Mesothelial cell of epicardium (in vitro differentiated cells): ENCODE results near the gene PCSK6. TPM values are rescaled to one million over a fixed set of nuclear protein-coding genes. Genes with fewer than 3 reads are reported as not detected.
A peak's percentile ranks its signal among the peaks of the same experiment; 100 is the strongest.

Source experiments
- DNase-seq, 2 experiments: peaks; one replicate each; pipeline ENCODE4 v3.0.0; 2021; ENCODE audit warnings: low spot score in 2 of 2; ENCODE audit not compliant: unreplicated experiment in 2 of 2
- H3K27ac Mint-ChIP-seq: 2 replicates; pipeline ENCODE4 v1.8.0; 2021; ENCODE audit warnings: mixed read lengths
- H3K27me3 Mint-ChIP-seq: 2 replicates; pipeline ENCODE4 v1.8.0; 2021; ENCODE audit warnings: low read depth, mixed read lengths
- H3K36me3 Mint-ChIP-seq: 2 replicates; pipeline ENCODE4 v1.8.0; 2021; ENCODE audit warnings: mixed read lengths
- H3K4me1 Mint-ChIP-seq: 2 replicates; pipeline ENCODE4 v1.8.0; 2021; ENCODE audit warnings: mixed read lengths
- H3K4me3 Mint-ChIP-seq: 2 replicates; pipeline ENCODE4 v1.8.0; 2021; ENCODE audit warnings: mild to moderate bottlenecking, moderate library complexity, mixed read lengths
- H3K9me3 Mint-ChIP-seq: 2 replicates; pipeline ENCODE4 v1.8.0; 2021; ENCODE audit warnings: mixed read lengths
- total RNA-seq: library from RNA; stranded (reverse); gene quantifications from 3 replicates; pipeline ENCODE4 v1.2.1, GENCODE V29; 2021
- TF ChIP-seq, protein P1 (sequence below): fragments of 200-600 bp; sonication (generic); IDR thresholded peaks from one replicate; pipeline ENCODE4 v1.5.0; 2021; ENCODE audit warnings: antibody characterized with exemption; ENCODE audit not compliant: unreplicated experiment

PCSK6 gene
- total RNA-seq, 1 donor from 2014 or later: 4.5 TPM

DNA sequence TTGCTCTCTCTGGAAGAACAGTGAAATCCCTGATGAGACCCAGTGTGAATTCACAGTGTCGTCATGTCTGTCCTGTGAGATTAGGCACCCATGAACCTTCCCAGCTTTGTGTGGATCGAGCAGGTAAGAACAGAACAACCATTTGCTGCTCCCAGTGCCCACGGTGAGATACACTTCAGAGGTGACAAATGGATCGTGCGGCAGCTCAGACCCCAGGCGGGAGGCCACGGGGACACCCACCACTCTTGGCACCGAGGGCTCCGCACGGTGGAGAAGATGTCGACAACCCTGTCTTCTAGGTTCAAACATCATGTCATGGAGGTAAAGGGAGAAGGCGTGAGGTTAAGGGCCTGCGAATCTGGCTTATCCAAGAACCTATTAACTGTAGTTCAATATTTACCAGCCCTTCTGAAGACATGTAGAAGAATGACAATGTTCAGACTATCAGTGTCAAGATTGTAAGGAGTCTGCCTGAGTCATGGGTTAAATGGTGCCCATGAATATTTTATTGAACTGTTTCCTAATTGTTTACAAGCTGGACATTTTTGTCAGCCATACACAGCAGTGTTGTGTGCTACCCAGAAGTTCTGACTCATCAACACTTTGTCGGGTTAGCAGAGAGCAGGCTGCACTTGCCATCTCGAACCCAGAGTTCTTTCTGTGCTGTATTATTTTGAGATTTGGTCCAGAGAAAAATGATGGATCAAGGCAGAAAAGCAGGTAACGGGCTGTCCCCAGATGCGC is 15.5 kb upstream of the PCSK6 start:
- Mint-ChIP-seq H3K36me3 (no peaks in the 10 kb centered on the region), H3K4me1 (peaks cover 16% of the 10 kb centered on the region), H3K4me3 (no peak overlapping the region), H3K27ac (no peak overlapping the region), H3K9me3 (no peaks in the 10 kb centered on the region), H3K27me3 (peaks cover 47% of the 10 kb centered on the region)
- TF ChIP-seq, protein P1, sequence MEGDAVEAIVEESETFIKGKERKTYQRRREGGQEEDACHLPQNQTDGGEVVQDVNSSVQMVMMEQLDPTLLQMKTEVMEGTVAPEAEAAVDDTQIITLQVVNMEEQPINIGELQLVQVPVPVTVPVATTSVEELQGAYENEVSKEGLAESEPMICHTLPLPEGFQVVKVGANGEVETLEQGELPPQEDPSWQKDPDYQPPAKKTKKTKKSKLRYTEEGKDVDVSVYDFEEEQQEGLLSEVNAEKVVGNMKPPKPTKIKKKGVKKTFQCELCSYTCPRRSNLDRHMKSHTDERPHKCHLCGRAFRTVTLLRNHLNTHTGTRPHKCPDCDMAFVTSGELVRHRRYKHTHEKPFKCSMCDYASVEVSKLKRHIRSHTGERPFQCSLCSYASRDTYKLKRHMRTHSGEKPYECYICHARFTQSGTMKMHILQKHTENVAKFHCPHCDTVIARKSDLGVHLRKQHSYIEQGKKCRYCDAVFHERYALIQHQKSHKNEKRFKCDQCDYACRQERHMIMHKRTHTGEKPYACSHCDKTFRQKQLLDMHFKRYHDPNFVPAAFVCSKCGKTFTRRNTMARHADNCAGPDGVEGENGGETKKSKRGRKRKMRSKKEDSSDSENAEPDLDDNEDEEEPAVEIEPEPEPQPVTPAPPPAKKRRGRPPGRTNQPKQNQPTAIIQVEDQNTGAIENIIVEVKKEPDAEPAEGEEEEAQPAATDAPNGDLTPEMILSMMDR: no peak
- DNase-seq: no peak

DNA sequence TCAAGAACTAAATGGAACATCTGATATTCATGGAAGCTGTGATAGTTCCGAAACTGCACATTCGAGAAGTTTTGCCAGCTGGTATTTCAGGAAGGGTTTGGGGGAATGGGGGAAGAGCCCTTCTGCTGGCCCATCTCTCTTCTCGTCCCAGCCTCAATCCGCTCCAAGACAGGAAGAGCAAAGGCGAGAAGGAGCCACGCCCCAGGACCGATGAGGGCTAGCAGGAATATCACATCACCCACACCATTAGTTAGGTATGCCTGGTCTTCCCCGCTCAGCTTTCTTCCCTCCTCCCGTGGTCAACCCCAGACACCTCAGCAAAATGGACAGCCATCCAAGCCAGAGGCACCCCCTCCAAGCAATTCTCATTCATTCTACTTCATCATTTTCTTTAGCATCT is 14.9 kb upstream of the PCSK6 start:
- H3K4me1 Mint-ChIP-seq: peaks cover 16% of the 10 kb centered on the region
- H3K9me3 Mint-ChIP-seq: no peaks in the 10 kb centered on the region
- H3K36me3 Mint-ChIP-seq: no peaks in the 10 kb centered on the region
- H3K4me3 Mint-ChIP-seq: no peak overlapping the region
- DNase-seq: no peak
- no peak overlapping the region for H3K27ac Mint-ChIP-seq
- H3K27me3 Mint-ChIP-seq: peaks cover 43% of the 10 kb centered on the region
- TF ChIP-seq, protein P1: no peak

DNA sequence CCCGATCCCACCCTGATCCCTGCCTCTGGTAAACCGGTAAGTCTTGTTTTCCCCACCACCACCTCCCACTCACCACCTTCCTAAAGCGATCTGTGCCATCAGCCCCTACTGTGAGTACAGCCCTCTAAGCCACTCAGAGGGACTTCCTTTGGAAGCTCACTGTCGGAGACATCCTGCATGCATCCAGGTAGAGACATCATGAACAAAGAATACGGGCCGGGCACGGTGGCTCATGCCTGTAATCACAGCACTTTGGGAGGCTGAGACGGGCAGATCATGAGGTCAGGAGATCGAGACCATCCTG is 13.7 kb upstream of the PCSK6 start:
- Mint-ChIP-seq H3K9me3 (no peaks in the 10 kb centered on the region), H3K27me3 (peaks cover 47% of the 10 kb centered on the region), H3K36me3 (no peaks in the 10 kb centered on the region), H3K27ac (no peak overlapping the region), H3K4me3 (no peak overlapping the region), H3K4me1 (peaks cover 16% of the 10 kb centered on the region)
- TF ChIP-seq, protein P1: no peak
- DNase-seq: no peak

DNA sequence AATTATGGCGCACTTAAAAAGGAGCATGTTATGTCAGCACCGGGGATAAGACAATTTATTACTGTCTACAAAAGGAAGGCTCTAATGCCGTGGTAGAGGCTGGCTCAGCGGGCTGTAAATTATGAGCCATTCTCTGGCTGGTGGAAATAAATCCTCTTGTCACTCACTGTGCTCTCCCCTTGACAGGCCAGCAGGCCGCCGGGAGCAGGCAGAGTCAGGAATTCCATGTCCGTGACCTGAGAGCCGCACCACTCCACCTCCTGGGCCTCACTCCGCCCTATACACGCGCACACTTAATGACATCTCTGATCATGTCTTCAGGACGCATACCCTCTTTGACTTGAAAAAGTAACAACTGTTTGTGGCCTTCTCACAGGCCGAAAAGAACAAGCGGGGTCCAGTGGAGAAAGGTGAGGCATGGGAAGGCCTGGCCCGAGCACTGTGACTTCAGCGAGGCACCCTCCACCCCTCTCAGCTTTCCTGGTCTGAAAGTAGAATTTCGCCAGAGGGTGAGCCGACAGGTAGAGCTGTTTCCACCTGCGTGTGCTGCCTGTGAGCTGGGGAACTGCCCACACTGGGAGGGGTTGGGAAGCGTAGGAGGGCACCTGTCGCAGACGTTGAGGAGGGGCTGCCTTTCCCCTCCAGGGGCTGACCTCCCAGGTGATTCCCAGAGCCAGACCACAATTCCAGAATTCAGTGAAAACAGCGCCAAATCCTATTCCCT is 13.2 kb upstream of the PCSK6 start:
- DNase-seq: no peak
- H3K27ac Mint-ChIP-seq: no peak overlapping the region
- H3K9me3 Mint-ChIP-seq: no peaks in the 10 kb centered on the region
- no peak overlapping the region for H3K4me3 Mint-ChIP-seq
- H3K27me3 Mint-ChIP-seq: peaks cover 49% of the 10 kb centered on the region
- H3K36me3 Mint-ChIP-seq: no peaks in the 10 kb centered on the region
- peaks cover 18% of the 10 kb centered on the region for H3K4me1 Mint-ChIP-seq
- TF ChIP-seq, protein P1: no peak

DNA sequence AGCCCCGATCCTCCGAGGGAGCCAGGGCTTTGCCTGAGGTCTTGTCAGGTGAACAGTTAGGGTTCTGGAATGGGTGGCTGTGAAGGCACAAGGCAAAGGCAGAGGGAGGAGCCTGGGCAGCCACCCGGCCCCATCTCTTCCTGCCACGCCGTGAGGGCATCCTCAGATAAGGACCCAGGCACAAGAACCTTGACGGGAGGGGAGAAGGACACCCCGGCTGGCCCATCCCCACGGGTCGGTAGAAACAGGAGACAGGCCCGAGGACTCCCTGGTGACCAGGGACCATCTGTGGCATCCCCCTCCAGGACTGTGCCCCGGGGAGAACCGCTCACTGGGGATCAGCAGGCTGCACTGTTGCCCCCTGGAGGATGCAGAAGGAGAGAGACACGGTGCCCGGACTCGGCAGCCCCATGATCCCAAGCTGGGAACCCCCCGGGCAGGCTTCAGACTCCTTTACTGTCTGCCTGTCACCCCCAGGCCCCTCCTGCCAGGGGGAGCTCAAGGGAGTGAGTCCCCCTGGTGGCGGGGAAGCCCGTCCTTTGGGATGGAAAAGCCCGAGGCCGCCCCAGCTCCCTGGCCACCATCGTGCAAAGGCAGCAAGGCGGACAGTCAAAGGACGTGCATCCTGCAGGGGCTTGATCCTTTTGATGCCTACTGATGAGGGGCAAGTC is 12.3 kb upstream of the PCSK6 start:
- Mint-ChIP-seq H3K4me3 (no peak overlapping the region), H3K9me3 (no peaks in the 10 kb centered on the region), H3K36me3 (no peaks in the 10 kb centered on the region), H3K4me1 (peaks cover 24% of the 10 kb centered on the region), H3K27ac (no peak overlapping the region), H3K27me3 (peaks cover 50% of the 10 kb centered on the region)
- DNase-seq: peak in 1 of 2 experiments; percentile 58
- TF ChIP-seq, protein P1: peak; percentile 42
